Heart left ventricle (tissue), 13 donors: ENCODE results near the gene KDSR.

Experiments
- POLR2A ChIP-seq, 2 donors: fragments of 450-650 bp; IDR thresholded peaks; one replicate each; pipeline ENCODE4 v1.6.1; 2017; ENCODE audit warnings: antibody characterized with exemption in 2 of 2, mild to moderate bottlenecking in 2 of 2, moderate library complexity in 2 of 2
- TF ChIP-seq, protein P1 (sequence below), 12 donors: fragments of 200-600 bp; sonication (generic) in 4 of 12; IDR thresholded peaks; one replicate each; pipeline versions ENCODE4 v1.5.0 to v1.8.0; 2018 to 2022; ENCODE audit warnings: antibody characterized with exemption in 12 of 12, mild to moderate bottlenecking in 5 of 12
- donor health status: ischemic (EF 13 %, LVEDD 7.1; RV severe dilation, severe dysfunction).
- donor health status: DM: no; HTN: yes; CAD: no.
- donor health status: DM: no; HTN: no; CAD: no.
- donor health status: ischemic (EF 25% LVEDD 6.9; RV normal size, moderate dysfunction).
- donor health status: ischemic (EF 25% LVEDD 5.7; RV mildly dilated, moderate dysfunction).
- donor health status: ischemic (EF 35%, LVEDD 5.7; RV mildly dilated, moderate dysfunction).
- donor health status: nonischemic (EF 11% LVEDD 7.7; RV severe dilation, severe dysfunction).
- donor health status: DM: yes; HTN: yes; CAD: no.
- donor health status: PGD.
- donor health status: ischemic (EF 29% LVEDD 5.4; RV normal size, mild dysfunction).
- donor health status: nonischemic (EF 23%, LVEDD 6.1; RV moderate dilation, normal function).

- TF ChIP-seq, protein P1, sequence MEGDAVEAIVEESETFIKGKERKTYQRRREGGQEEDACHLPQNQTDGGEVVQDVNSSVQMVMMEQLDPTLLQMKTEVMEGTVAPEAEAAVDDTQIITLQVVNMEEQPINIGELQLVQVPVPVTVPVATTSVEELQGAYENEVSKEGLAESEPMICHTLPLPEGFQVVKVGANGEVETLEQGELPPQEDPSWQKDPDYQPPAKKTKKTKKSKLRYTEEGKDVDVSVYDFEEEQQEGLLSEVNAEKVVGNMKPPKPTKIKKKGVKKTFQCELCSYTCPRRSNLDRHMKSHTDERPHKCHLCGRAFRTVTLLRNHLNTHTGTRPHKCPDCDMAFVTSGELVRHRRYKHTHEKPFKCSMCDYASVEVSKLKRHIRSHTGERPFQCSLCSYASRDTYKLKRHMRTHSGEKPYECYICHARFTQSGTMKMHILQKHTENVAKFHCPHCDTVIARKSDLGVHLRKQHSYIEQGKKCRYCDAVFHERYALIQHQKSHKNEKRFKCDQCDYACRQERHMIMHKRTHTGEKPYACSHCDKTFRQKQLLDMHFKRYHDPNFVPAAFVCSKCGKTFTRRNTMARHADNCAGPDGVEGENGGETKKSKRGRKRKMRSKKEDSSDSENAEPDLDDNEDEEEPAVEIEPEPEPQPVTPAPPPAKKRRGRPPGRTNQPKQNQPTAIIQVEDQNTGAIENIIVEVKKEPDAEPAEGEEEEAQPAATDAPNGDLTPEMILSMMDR (IDR thresholded peaks at IDR 0.05) = no peak
- TF ChIP-seq POLR2A (IDR thresholded peaks at IDR 0.05) = no peak
Observed at GRCh38 chr18:63302636-63303405, 64.2 kb downstream of the KDSR start.
